Mesothelial cell of epicardium (in vitro differentiated cells): ENCODE measurements around the gene PDE1C. TPM values are rescaled to one million over a fixed set of nuclear protein-coding genes. Genes with fewer than 3 reads are reported as not detected.
A peak's percentile ranks its signal among the peaks of the same experiment; 100 is the strongest.

ENCODE experiments used
- DNase-seq, 2 experiments: peaks; one replicate each; pipeline ENCODE4 v3.0.0; 2021; ENCODE audit warnings: low spot score in 2 of 2; ENCODE audit not compliant: unreplicated experiment in 2 of 2
- H3K27ac Mint-ChIP-seq: 2 replicates; pipeline ENCODE4 v1.8.0; 2021; ENCODE audit warnings: mixed read lengths
- H3K27me3 Mint-ChIP-seq: 2 replicates; pipeline ENCODE4 v1.8.0; 2021; ENCODE audit warnings: low read depth, mixed read lengths
- H3K36me3 Mint-ChIP-seq: 2 replicates; pipeline ENCODE4 v1.8.0; 2021; ENCODE audit warnings: mixed read lengths
- H3K4me1 Mint-ChIP-seq: 2 replicates; pipeline ENCODE4 v1.8.0; 2021; ENCODE audit warnings: mixed read lengths
- H3K4me3 Mint-ChIP-seq: 2 replicates; pipeline ENCODE4 v1.8.0; 2021; ENCODE audit warnings: mild to moderate bottlenecking, moderate library complexity, mixed read lengths
- H3K9me3 Mint-ChIP-seq: 2 replicates; pipeline ENCODE4 v1.8.0; 2021; ENCODE audit warnings: mixed read lengths
- CTCF ChIP-seq: fragments of 200-600 bp; sonication (generic); IDR thresholded peaks from one replicate; pipeline ENCODE4 v1.5.0; 2021; ENCODE audit warnings: antibody characterized with exemption; ENCODE audit not compliant: unreplicated experiment
- total RNA-seq: library from RNA; stranded (reverse); gene quantifications from 3 replicates; pipeline ENCODE4 v1.2.1, GENCODE V29; 2021

The PDE1C gene
- total RNA-seq, 1 donor from 2014 or later: 0.94 TPM

GRCh38 chr7:31751726-31752125 is 318.5 kb downstream of the PDE1C start:
- TF ChIP-seq CTCF: no peak
- Mint-ChIP-seq H3K36me3 (no peaks in the 10 kb centered on the region), H3K27me3 (peaks cover 36% of the 10 kb centered on the region), H3K9me3 (peaks cover 8% of the 10 kb centered on the region), H3K27ac (no peak overlapping the region), H3K4me1 (no peaks in the 10 kb centered on the region), H3K4me3 (no peak overlapping the region)
- DNase-seq: no peak

GRCh38 chr7:31748084-31748483 is 322.1 kb downstream of the PDE1C start:
- Mint-ChIP-seq H3K4me1 (peaks cover 2% of the 10 kb centered on the region), H3K36me3 (no peaks in the 10 kb centered on the region), H3K27me3 (peaks cover 38% of the 10 kb centered on the region), H3K4me3 (no peak overlapping the region), H3K27ac (no peak overlapping the region), H3K9me3 (peaks cover 3% of the 10 kb centered on the region)
- no peak for DNase-seq
- TF ChIP-seq CTCF: no peak

- H3K27ac Mint-ChIP-seq: no peak overlapping the region
These were observed 322.7 kb downstream of the PDE1C start for GRCh38 chr7:31747553-31747952.

GRCh38 chr7:31744294-31744874 is 325.8 kb downstream of the PDE1C start:
- peak; percentile 36 to 70 for DNase-seq
- Mint-ChIP-seq H3K27ac (no peak overlapping the region), H3K36me3 (no peaks in the 10 kb centered on the region), H3K4me1 (peaks cover 2% of the 10 kb centered on the region), H3K9me3 (peaks cover 3% of the 10 kb centered on the region), H3K4me3 (no peak overlapping the region), H3K27me3 (peaks cover 51% of the 10 kb centered on the region)
- peak; percentile 82 for TF ChIP-seq CTCF

More at GRCh38 chr7:31747553-31747952, 322.7 kb downstream of the PDE1C start:
- Mint-ChIP-seq H3K9me3 (peaks cover 3% of the 10 kb centered on the region), H3K36me3 (no peaks in the 10 kb centered on the region), H3K27me3 (peaks cover 42% of the 10 kb centered on the region), H3K4me3 (no peak overlapping the region), H3K4me1 (peaks cover 2% of the 10 kb centered on the region)
- no peak for DNase-seq
- TF ChIP-seq CTCF: no peak

- TF ChIP-seq CTCF: no peak
- peaks cover 63% of the 10 kb centered on the region for H3K27me3 Mint-ChIP-seq
- H3K9me3 Mint-ChIP-seq: no peaks in the 10 kb centered on the region
- H3K36me3 Mint-ChIP-seq: no peaks in the 10 kb centered on the region
- H3K27ac Mint-ChIP-seq: no peak overlapping the region
- no peak for DNase-seq
- no peak overlapping the region for H3K4me3 Mint-ChIP-seq
- peaks cover 2% of the 10 kb centered on the region for H3K4me1 Mint-ChIP-seq
These were observed 328.4 kb downstream of the PDE1C start for GRCh38 chr7:31741852-31742251.
